ENCODE data around the gene NHS.
"Not testable (repeated sequence)": the region's sequence is repeated elsewhere in the genome, so short reads cannot be mapped to it uniquely, and the experiment has no call there.

The NHS gene

GRCh38 chrX:17409566-17410290 is 34.7 kb downstream of the NHS start:
- DNase-seq: no peak

GRCh38 chrX:17410651-17411050 is 35.7 kb downstream of the NHS start:
- DNase-seq: no peak

GRCh38 chrX:17411205-17411604 is 36.2 kb downstream of the NHS start:
- DNase-seq: no peak

- no peak for DNase-seq
Observed at GRCh38 chrX:17412692-17413091, 37.7 kb downstream of the NHS start.

GRCh38 chrX:17413228-17413627 is 38.2 kb downstream of the NHS start:
- DNase-seq: no peak

- no peak for DNase-seq
Observed at GRCh38 chrX:17414027-17414658, 39.1 kb downstream of the NHS start.

GRCh38 chrX:17414839-17415238 is 39.8 kb downstream of the NHS start:
- no peak for DNase-seq

- no peak for DNase-seq
Observed at GRCh38 chrX:17415242-17415810, 40.3 kb downstream of the NHS start.

GRCh38 chrX:17417372-17417771 is 42.4 kb downstream of the NHS start:
- no peak for DNase-seq

- DNase-seq: no peak
Observed at GRCh38 chrX:17425136-17425535, 50.1 kb downstream of the NHS start.

- no peak for DNase-seq
Observed at GRCh38 chrX:17425551-17425950, 50.6 kb downstream of the NHS start.

GRCh38 chrX:17431171-17431570 is 56.2 kb downstream of the NHS start:
- no peak for DNase-seq

GRCh38 chrX:17432158-17432557 is 57.2 kb downstream of the NHS start:
- DNase-seq: peak; percentile 5

- no peak for DNase-seq
Observed at GRCh38 chrX:17433965-17434364, 59.0 kb downstream of the NHS start.

- DNase-seq: no peak
Observed at GRCh38 chrX:17435476-17435875, 60.5 kb downstream of the NHS start.

GRCh38 chrX:17438221-17438620 is 63.2 kb downstream of the NHS start:
- DNase-seq: no peak

- no peak for DNase-seq
Observed at GRCh38 chrX:17440258-17440657, 65.3 kb downstream of the NHS start.

GRCh38 chrX:17440836-17441235 is 65.8 kb downstream of the NHS start:
- DNase-seq: no peak

GRCh38 chrX:17441965-17442364 is 67.0 kb downstream of the NHS start:
- DNase-seq: no peak

- DNase-seq: no peak
Observed at GRCh38 chrX:17442898-17443297, 67.9 kb downstream of the NHS start.

GRCh38 chrX:17443556-17443955 is 68.6 kb downstream of the NHS start:
- DNase-seq: no peak

GRCh38 chrX:17446269-17446668 is 71.3 kb downstream of the NHS start:
- DNase-seq: not testable (repeated sequence)

- DNase-seq: no peak
Observed at GRCh38 chrX:17448188-17448587, 73.2 kb downstream of the NHS start.

- no peak for DNase-seq
Observed at GRCh38 chrX:17449866-17450265, 74.9 kb downstream of the NHS start.

GRCh38 chrX:17453788-17454187 is 78.8 kb downstream of the NHS start:
- no peak for DNase-seq

Data from NCI-H510A treated with DMSO at 0.1 percent for 48 hours (cell line).